ENCODE measurements around the gene RNASEH2C. TPM values are rescaled to one million over a fixed set of nuclear protein-coding genes. Genes with fewer than 3 reads are reported as not detected.
"Not testable (repeated sequence)": the region's sequence is repeated elsewhere in the genome, so short reads cannot be mapped to it uniquely, and the experiment has no call there.

Gene RNASEH2C
- total RNA-seq, 1 experiment from 2014 or later: 35.7 TPM

GRCh38 chr11:65739022-65739421 lies 18.4 kb upstream of the RNASEH2C start:
- no peaks in the 10 kb centered on the region for H3K36me3 Mint-ChIP-seq (ENCODE audit: insufficient read depth, unreplicated experiment)
- peaks cover 24% of the 10 kb centered on the region for H3K27me3 Mint-ChIP-seq (ENCODE audit: insufficient read depth, unreplicated experiment)

GRCh38 chr11:65736810-65737209 lies 16.2 kb upstream of the RNASEH2C start:
- Mint-ChIP-seq H3K4me3 (ENCODE audit: unreplicated experiment) (no peak overlapping the region), H3K27ac (ENCODE audit: low read depth, unreplicated experiment) (no peak overlapping the region), H3K36me3 (ENCODE audit: insufficient read depth, unreplicated experiment) (no peaks in the 10 kb centered on the region), H3K4me1 (ENCODE audit: insufficient read depth, unreplicated experiment) (no peaks in the 10 kb centered on the region), H3K9me3 (ENCODE audit: unreplicated experiment) (peaks cover 14% of the 10 kb centered on the region), H3K27me3 (ENCODE audit: insufficient read depth, unreplicated experiment) (peaks cover 22% of the 10 kb centered on the region)
- no TSS peak for BruUV-seq (replicated peaks)
- no peak for TF ChIP-seq CTCF (IDR thresholded peaks at IDR 0.05; ENCODE audit: unreplicated experiment)
- DNase-seq (ENCODE audit: unreplicated experiment): no peak
- ChIA-PET CTCF (no interaction called here), POLR2A (interaction anchor here (1.0 to 1.9 kb wide), 2 partner anchors 30 to 33 kb away, joined by 4 to 7 read pairs; no protein-coding TSS in a partner anchor)
- intact Hi-C loops (cut with micrococcal nuclease): no loop called here

More at GRCh38 chr11:65739022-65739421, 18.4 kb upstream of the RNASEH2C start:
- ChIA-PET CTCF (no interaction called here), POLR2A (interaction anchor here (0.6 kb wide), 1 partner anchor 44 kb away, joined by 4 read pairs; no protein-coding TSS in a partner anchor)
- no TSS peak for BruUV-seq (replicated peaks)
- Mint-ChIP-seq H3K9me3 (ENCODE audit: unreplicated experiment) (peaks cover 11% of the 10 kb centered on the region), H3K4me3 (ENCODE audit: unreplicated experiment) (no peak overlapping the region), H3K27ac (ENCODE audit: low read depth, unreplicated experiment) (no peak overlapping the region), H3K4me1 (ENCODE audit: insufficient read depth, unreplicated experiment) (no peaks in the 10 kb centered on the region)
- DNase-seq (ENCODE audit: unreplicated experiment): no peak
- intact Hi-C loops (cut with micrococcal nuclease): no loop called here
- TF ChIP-seq CTCF (IDR thresholded peaks at IDR 0.05; ENCODE audit: unreplicated experiment): no peak

- Mint-ChIP-seq H3K27me3 (ENCODE audit: insufficient read depth, unreplicated experiment) (peaks cover 14% of the 10 kb centered on the region), H3K9me3 (ENCODE audit: unreplicated experiment) (peaks cover 17% of the 10 kb centered on the region)
- ChIA-PET CTCF (interaction anchor here (0.5 to 1.1 kb wide), 5 partner anchors 10 to 94 kb away, joined by 3 to 7 read pairs (median 5); partner anchors contain the start of gene KAT5), POLR2A (interaction anchor here (1.0 to 1.1 kb wide), 2 partner anchors 15 to 92 kb away, joined by 3 to 4 read pairs; no protein-coding TSS in a partner anchor)
- H3K27ac Mint-ChIP-seq (ENCODE audit: low read depth, unreplicated experiment); DNase-seq (ENCODE audit: unreplicated experiment); BruUV-seq (replicated peaks); H3K4me1 Mint-ChIP-seq (ENCODE audit: insufficient read depth, unreplicated experiment); H3K36me3 Mint-ChIP-seq (ENCODE audit: insufficient read depth, unreplicated experiment); intact Hi-C loops (cut with micrococcal nuclease); H3K4me3 Mint-ChIP-seq (ENCODE audit: unreplicated experiment): not testable (repeated sequence)
These were observed 14.5 kb upstream of the RNASEH2C start for GRCh38 chr11:65735111-65735510.

GRCh38 chr11:65730461-65730860 lies 9.9 kb upstream of the RNASEH2C start:
- intact Hi-C loops (cut with micrococcal nuclease): no loop called here
- ChIA-PET CTCF (interaction anchor here (0.6 kb wide), 1 partner anchor 21 kb away, joined by 3 read pairs; no protein-coding TSS in a partner anchor), POLR2A (no interaction called here)
- Mint-ChIP-seq H3K27me3 (ENCODE audit: insufficient read depth, unreplicated experiment) (no peaks in the 10 kb centered on the region), H3K36me3 (ENCODE audit: insufficient read depth, unreplicated experiment) (no peaks in the 10 kb centered on the region), H3K4me1 (ENCODE audit: insufficient read depth, unreplicated experiment) (no peaks in the 10 kb centered on the region), H3K9me3 (ENCODE audit: unreplicated experiment) (peaks cover 6% of the 10 kb centered on the region), H3K4me3 (ENCODE audit: unreplicated experiment) (no peak overlapping the region), H3K27ac (ENCODE audit: low read depth, unreplicated experiment) (no peak overlapping the region)
- no peak for DNase-seq (ENCODE audit: unreplicated experiment)
- TF ChIP-seq CTCF (IDR thresholded peaks at IDR 0.05; ENCODE audit: unreplicated experiment): no peak
- no TSS peak for BruUV-seq (replicated peaks)

Measured in MCF 10A (cell line).